WTC11 (cell line): ENCODE results near the gene STRIT1. TPM values are rescaled to one million over a fixed set of nuclear protein-coding genes. Genes with fewer than 3 reads are reported as not detected.

Experiments used
- ATAC-seq: fragments of 200-7000 bp; cut with Tn5 transposase; 2 replicates; pipeline ENCODE4 v1.10.0; 2021; ENCODE audit warnings: mild to moderate bottlenecking, moderate library complexity
- CTCF ChIA-PET: fragments of 300-600 bp; sonication (Branson Sonifier 250); formaldehyde crosslinking; loops from one replicate; lab custom pipeline; 2021; ENCODE audit warnings: antibody characterized with exemption; lab: Charles Lee
- POLR2A ChIA-PET: fragments of 350-600 bp; sonication (Branson Sonifier 250); formaldehyde crosslinking; loops from one replicate; lab custom pipeline; 2021; ENCODE audit warnings: antibody characterized with exemption; lab: Charles Lee
- DNase-seq: peaks from one replicate; pipeline ENCODE4 v3.0.0; 2021; ENCODE audit warnings: low spot score
- H3K27ac Mint-ChIP-seq: 2 replicates; pipeline ENCODE4 v1.8.0; 2021; ENCODE audit warnings: mixed read lengths
- H3K27me3 Mint-ChIP-seq: 2 replicates; pipeline ENCODE4 v1.8.0; 2021; ENCODE audit warnings: low read depth, mild to moderate bottlenecking, moderate library complexity, mixed read lengths
- H3K36me3 Mint-ChIP-seq: 2 replicates; pipeline ENCODE4 v1.8.0; 2021; ENCODE audit warnings: mixed read lengths
- H3K4me1 Mint-ChIP-seq: 2 replicates; pipeline ENCODE4 v1.8.0; 2022; ENCODE audit warnings: mixed read lengths
- H3K4me3 Mint-ChIP-seq: 2 replicates; pipeline ENCODE4 v1.8.0; 2021; ENCODE audit warnings: mild to moderate bottlenecking, moderate library complexity, mixed read lengths
- H3K9me3 Mint-ChIP-seq: 2 replicates; pipeline ENCODE4 v1.8.0; 2021; ENCODE audit warnings: mixed read lengths
- FOXJ3 ChIP-seq: sonication (generic); formaldehyde crosslinking; IDR thresholded peaks from 2 replicates; pipeline ENCODE4 v1.9.0; 2021; ENCODE audit warnings: missing genetic modification reagents, mild to moderate bottlenecking, borderline replicate concordance
- HMGA2 ChIP-seq: fragments of 250-450 bp; sonication (Bioruptor Pico); IDR thresholded peaks from 2 replicates; pipeline ENCODE4 v1.4.0; 2021; ENCODE audit warnings: mild to moderate bottlenecking, moderate library complexity
- IRF2 ChIP-seq: sonication (generic); formaldehyde crosslinking; IDR thresholded peaks from 2 replicates; pipeline ENCODE4 v1.8.0; 2022; ENCODE audit warnings: low read depth, missing genetic modification reagents, borderline replicate concordance
- NFATC4 ChIP-seq: fragments of 250-450 bp; sonication (Bioruptor Pico); IDR thresholded peaks from 2 replicates; pipeline ENCODE4 v1.9.0; 2021; ENCODE audit warnings: mild to moderate bottlenecking
- NR1H2 ChIP-seq: sonication (generic); formaldehyde crosslinking; IDR thresholded peaks from 2 replicates; pipeline ENCODE4 v1.9.0; 2021; ENCODE audit warnings: mild to moderate bottlenecking, moderate library complexity, missing genetic modification reagents
- OVOL2 ChIP-seq: fragments of 250-450 bp; sonication (Bioruptor Pico); IDR thresholded peaks from 2 replicates; pipeline ENCODE4 v1.9.0; 2021; ENCODE audit warnings: mild to moderate bottlenecking, borderline replicate concordance
- RELA ChIP-seq: sonication (generic); formaldehyde crosslinking; IDR thresholded peaks from 2 replicates; pipeline ENCODE4 v1.8.1; 2022; ENCODE audit warnings: missing genetic modification reagents, mild to moderate bottlenecking, borderline replicate concordance
- SMAD3 ChIP-seq: sonication (generic); formaldehyde crosslinking; IDR thresholded peaks from 2 replicates; pipeline ENCODE4 v1.8.0; 2022; ENCODE audit warnings: missing genetic modification reagents, mild to moderate bottlenecking, borderline replicate concordance
- SMAD4 ChIP-seq: sonication (generic); formaldehyde crosslinking; IDR thresholded peaks from 2 replicates; pipeline ENCODE4 v1.8.0; 2022; ENCODE audit warnings: mild to moderate bottlenecking, missing genetic modification reagents
- TCF7 ChIP-seq: sonication (generic); formaldehyde crosslinking; IDR thresholded peaks from 2 replicates; pipeline ENCODE4 v1.8.0; 2022; ENCODE audit warnings: mild to moderate bottlenecking, low read depth, missing genetic modification reagents, moderate library complexity
- TEAD1 ChIP-seq: sonication (generic); formaldehyde crosslinking; IDR thresholded peaks from 2 replicates; pipeline ENCODE4 v1.8.0; 2022; ENCODE audit warnings: mild to moderate bottlenecking, missing genetic modification reagents
- ZNF219 ChIP-seq: sonication (generic); formaldehyde crosslinking; IDR thresholded peaks from 2 replicates; pipeline ENCODE4 v1.8.0; 2023; ENCODE audit warnings: missing genetic modification reagents, mild to moderate bottlenecking, borderline replicate concordance
- total RNA-seq: library from RNA; stranded (reverse); gene quantifications from 3 replicates; pipeline ENCODE4 v1.2.3, GENCODE V29; 2021
- TF ChIP-seq, protein P1 (sequence below): sonication (generic); formaldehyde crosslinking; IDR thresholded peaks from 2 replicates; pipeline ENCODE4 v1.8.0; 2023; ENCODE audit warnings: missing genetic modification reagents
- TF ChIP-seq, protein P2 (sequence below): sonication (generic); formaldehyde crosslinking; conservative IDR thresholded peaks from 2 replicates; pipeline ENCODE4 v1.8.1; 2023; ENCODE audit warnings: mild to moderate bottlenecking, low read depth, missing genetic modification reagents, moderate library complexity
- TF ChIP-seq, protein P3 (sequence below): sonication (generic); formaldehyde crosslinking; IDR thresholded peaks from 2 replicates; pipeline ENCODE4 v1.8.0; 2022; ENCODE audit warnings: mild to moderate bottlenecking, missing genetic modification reagents
- TF ChIP-seq, protein P4 (sequence below): sonication (generic); formaldehyde crosslinking; IDR thresholded peaks from 2 replicates; pipeline ENCODE4 v1.8.1; 2023; ENCODE audit warnings: mild to moderate bottlenecking, missing genetic modification reagents, borderline replicate concordance
- TF ChIP-seq, protein P5 (sequence below): sonication (generic); formaldehyde crosslinking; conservative IDR thresholded peaks from 2 replicates; pipeline ENCODE4 v1.8.1; 2022; ENCODE audit warnings: mild to moderate bottlenecking, missing genetic modification reagents
- TF ChIP-seq, protein P6 (sequence below): fragments of 250-450 bp; sonication (Bioruptor Pico); IDR thresholded peaks from 2 replicates; pipeline ENCODE4 v1.9.0; 2021; ENCODE audit warnings: mild to moderate bottlenecking, borderline replicate concordance
- TF ChIP-seq, protein P7 (sequence below): sonication (generic); formaldehyde crosslinking; IDR thresholded peaks from 2 replicates; pipeline ENCODE4 v1.8.1; 2022; ENCODE audit warnings: low read depth, missing genetic modification reagents, borderline replicate concordance

Gene STRIT1
- total RNA-seq, 1 experiment from 2014 or later: 0.33 TPM

DNA sequence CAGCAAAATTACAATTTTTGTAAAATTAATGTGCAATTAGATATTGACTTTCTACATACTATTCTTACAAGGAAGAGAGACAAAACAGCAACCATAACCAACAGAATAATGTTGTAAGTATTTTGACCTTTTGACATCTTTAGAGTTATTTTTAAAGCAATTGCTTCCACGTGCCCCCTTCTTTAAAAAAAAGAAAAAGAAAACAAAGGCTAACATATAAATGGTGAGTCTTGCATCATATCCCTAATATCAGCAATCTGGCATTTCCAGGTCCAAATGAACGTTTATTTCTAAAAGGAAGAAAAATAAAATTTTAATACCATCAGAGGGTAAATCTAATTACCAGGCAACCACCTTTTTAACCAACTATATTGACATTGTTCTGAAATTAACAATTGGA, 19.3 kb upstream of the STRIT1 start (continued):
- TF ChIP-seq, protein P1, sequence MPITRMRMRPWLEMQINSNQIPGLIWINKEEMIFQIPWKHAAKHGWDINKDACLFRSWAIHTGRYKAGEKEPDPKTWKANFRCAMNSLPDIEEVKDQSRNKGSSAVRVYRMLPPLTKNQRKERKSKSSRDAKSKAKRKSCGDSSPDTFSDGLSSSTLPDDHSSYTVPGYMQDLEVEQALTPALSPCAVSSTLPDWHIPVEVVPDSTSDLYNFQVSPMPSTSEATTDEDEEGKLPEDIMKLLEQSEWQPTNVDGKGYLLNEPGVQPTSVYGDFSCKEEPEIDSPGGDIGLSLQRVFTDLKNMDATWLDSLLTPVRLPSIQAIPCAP (CRISPR knock-in tag): no peak
- TF ChIP-seq RELA (CRISPR knock-in tag): no peak

DNA sequence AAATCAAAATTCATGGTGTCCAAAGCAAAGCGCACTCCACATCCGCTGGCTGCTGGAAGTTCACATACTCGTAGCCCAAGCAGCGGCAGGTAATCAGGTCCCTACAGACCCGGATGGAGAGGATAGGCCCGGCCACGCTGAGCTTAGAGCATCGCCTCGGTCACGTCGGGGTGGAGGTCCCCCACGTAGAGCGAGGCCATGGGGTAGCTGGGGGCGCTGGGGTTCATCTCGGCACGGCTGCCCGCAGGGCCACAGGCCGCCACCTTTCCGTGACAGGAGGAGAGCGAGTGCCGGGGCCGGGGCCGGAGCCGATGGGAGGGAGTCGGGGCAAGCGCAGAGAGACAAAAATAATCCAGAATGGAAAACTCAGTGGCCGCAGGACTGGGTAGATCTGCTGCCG, 16.1 kb upstream of the STRIT1 start:
- no peaks in the 10 kb centered on the region for H3K27me3 Mint-ChIP-seq
- CTCF ChIA-PET: no interaction called here
- no peaks in the 10 kb centered on the region for H3K9me3 Mint-ChIP-seq
- peaks cover 9% of the 10 kb centered on the region for H3K4me1 Mint-ChIP-seq
- ATAC-seq (peak; percentile 38; the same call in 1 of the 2 replicates), DNase-seq (no peak)
- POLR2A ChIA-PET: interaction anchor here (0.7 kb wide), 1 partner anchor 506 kb away, joined by 5 read pairs; no protein-coding TSS in a partner anchor
- H3K36me3 Mint-ChIP-seq: no peaks in the 10 kb centered on the region
- no peak overlapping the region for H3K27ac Mint-ChIP-seq
- no peak overlapping the region for H3K4me3 Mint-ChIP-seq
- TF ChIP-seq, protein P2, sequence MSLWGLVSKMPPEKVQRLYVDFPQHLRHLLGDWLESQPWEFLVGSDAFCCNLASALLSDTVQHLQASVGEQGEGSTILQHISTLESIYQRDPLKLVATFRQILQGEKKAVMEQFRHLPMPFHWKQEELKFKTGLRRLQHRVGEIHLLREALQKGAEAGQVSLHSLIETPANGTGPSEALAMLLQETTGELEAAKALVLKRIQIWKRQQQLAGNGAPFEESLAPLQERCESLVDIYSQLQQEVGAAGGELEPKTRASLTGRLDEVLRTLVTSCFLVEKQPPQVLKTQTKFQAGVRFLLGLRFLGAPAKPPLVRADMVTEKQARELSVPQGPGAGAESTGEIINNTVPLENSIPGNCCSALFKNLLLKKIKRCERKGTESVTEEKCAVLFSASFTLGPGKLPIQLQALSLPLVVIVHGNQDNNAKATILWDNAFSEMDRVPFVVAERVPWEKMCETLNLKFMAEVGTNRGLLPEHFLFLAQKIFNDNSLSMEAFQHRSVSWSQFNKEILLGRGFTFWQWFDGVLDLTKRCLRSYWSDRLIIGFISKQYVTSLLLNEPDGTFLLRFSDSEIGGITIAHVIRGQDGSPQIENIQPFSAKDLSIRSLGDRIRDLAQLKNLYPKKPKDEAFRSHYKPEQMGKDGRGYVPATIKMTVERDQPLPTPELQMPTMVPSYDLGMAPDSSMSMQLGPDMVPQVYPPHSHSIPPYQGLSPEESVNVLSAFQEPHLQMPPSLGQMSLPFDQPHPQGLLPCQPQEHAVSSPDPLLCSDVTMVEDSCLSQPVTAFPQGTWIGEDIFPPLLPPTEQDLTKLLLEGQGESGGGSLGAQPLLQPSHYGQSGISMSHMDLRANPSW (CRISPR knock-in tag): no peak
- TF ChIP-seq HMGA2 (CRISPR knock-in tag): no peak
- TF ChIP-seq, protein P3, sequence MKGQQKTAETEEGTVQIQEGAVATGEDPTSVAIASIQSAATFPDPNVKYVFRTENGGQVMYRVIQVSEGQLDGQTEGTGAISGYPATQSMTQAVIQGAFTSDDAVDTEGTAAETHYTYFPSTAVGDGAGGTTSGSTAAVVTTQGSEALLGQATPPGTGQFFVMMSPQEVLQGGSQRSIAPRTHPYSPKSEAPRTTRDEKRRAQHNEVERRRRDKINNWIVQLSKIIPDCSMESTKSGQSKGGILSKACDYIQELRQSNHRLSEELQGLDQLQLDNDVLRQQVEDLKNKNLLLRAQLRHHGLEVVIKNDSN (CRISPR knock-in tag): no peak
- TF ChIP-seq, protein P4, sequence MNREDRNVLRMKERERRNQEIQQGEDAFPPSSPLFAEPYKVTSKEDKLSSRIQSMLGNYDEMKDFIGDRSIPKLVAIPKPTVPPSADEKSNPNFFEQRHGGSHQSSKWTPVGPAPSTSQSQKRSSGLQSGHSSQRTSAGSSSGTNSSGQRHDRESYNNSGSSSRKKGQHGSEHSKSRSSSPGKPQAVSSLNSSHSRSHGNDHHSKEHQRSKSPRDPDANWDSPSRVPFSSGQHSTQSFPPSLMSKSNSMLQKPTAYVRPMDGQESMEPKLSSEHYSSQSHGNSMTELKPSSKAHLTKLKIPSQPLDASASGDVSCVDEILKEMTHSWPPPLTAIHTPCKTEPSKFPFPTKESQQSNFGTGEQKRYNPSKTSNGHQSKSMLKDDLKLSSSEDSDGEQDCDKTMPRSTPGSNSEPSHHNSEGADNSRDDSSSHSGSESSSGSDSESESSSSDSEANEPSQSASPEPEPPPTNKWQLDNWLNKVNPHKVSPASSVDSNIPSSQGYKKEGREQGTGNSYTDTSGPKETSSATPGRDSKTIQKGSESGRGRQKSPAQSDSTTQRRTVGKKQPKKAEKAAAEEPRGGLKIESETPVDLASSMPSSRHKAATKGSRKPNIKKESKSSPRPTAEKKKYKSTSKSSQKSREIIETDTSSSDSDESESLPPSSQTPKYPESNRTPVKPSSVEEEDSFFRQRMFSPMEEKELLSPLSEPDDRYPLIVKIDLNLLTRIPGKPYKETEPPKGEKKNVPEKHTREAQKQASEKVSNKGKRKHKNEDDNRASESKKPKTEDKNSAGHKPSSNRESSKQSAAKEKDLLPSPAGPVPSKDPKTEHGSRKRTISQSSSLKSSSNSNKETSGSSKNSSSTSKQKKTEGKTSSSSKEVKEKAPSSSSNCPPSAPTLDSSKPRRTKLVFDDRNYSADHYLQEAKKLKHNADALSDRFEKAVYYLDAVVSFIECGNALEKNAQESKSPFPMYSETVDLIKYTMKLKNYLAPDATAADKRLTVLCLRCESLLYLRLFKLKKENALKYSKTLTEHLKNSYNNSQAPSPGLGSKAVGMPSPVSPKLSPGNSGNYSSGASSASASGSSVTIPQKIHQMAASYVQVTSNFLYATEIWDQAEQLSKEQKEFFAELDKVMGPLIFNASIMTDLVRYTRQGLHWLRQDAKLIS (CRISPR knock-in tag): no peak
- no peak for TF ChIP-seq TEAD1
- TF ChIP-seq, protein P5, sequence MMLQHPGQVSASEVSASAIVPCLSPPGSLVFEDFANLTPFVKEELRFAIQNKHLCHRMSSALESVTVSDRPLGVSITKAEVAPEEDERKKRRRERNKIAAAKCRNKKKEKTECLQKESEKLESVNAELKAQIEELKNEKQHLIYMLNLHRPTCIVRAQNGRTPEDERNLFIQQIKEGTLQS (CRISPR knock-in tag): no peak
- no peak for TF ChIP-seq TCF7 (CRISPR knock-in tag)
- no peak for TF ChIP-seq NR1H2 (CRISPR knock-in tag)
- TF ChIP-seq ZNF219 (CRISPR knock-in tag): no peak
- TF ChIP-seq OVOL2 (CRISPR knock-in tag): no peak
- TF ChIP-seq SMAD3 (CRISPR knock-in tag): no peak
- TF ChIP-seq IRF2 (CRISPR knock-in tag): no peak

DNA sequence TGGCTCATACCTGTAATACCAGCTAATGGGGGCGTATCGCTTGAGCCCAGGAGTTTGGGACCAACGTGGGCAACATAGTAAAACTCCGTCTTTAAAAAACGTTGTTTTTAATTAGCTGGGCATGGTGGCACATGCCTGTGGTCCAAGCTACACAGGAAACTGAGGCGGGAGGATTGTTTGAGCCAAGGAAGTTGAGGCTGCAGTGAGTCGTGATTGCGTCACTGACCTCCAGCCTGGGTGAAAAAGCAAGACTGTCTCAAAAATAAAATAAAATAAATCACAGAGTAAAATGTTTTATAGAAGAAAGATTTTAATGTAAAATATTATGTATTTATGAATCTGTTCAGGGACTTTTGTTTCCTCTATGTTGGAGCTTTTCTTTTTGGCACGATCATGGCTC, 15.3 kb upstream of the STRIT1 start:
- ATAC-seq (no peak), DNase-seq (no peak)
- Mint-ChIP-seq H3K4me1 (peaks cover 13% of the 10 kb centered on the region), H3K36me3 (no peaks in the 10 kb centered on the region), H3K4me3 (no peak overlapping the region), H3K27ac (no peak overlapping the region), H3K27me3 (no peaks in the 10 kb centered on the region), H3K9me3 (no peaks in the 10 kb centered on the region)
- ChIA-PET CTCF (no interaction called here), POLR2A (no interaction called here)
- TF ChIP-seq, protein P6, sequence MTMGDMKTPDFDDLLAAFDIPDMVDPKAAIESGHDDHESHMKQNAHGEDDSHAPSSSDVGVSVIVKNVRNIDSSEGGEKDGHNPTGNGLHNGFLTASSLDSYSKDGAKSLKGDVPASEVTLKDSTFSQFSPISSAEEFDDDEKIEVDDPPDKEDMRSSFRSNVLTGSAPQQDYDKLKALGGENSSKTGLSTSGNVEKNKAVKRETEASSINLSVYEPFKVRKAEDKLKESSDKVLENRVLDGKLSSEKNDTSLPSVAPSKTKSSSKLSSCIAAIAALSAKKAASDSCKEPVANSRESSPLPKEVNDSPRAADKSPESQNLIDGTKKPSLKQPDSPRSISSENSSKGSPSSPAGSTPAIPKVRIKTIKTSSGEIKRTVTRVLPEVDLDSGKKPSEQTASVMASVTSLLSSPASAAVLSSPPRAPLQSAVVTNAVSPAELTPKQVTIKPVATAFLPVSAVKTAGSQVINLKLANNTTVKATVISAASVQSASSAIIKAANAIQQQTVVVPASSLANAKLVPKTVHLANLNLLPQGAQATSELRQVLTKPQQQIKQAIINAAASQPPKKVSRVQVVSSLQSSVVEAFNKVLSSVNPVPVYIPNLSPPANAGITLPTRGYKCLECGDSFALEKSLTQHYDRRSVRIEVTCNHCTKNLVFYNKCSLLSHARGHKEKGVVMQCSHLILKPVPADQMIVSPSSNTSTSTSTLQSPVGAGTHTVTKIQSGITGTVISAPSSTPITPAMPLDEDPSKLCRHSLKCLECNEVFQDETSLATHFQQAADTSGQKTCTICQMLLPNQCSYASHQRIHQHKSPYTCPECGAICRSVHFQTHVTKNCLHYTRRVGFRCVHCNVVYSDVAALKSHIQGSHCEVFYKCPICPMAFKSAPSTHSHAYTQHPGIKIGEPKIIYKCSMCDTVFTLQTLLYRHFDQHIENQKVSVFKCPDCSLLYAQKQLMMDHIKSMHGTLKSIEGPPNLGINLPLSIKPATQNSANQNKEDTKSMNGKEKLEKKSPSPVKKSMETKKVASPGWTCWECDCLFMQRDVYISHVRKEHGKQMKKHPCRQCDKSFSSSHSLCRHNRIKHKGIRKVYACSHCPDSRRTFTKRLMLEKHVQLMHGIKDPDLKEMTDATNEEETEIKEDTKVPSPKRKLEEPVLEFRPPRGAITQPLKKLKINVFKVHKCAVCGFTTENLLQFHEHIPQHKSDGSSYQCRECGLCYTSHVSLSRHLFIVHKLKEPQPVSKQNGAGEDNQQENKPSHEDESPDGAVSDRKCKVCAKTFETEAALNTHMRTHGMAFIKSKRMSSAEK (CRISPR knock-in tag): no peak
- no peak for TF ChIP-seq SMAD4 (CRISPR knock-in tag)
- TF ChIP-seq, protein P7, sequence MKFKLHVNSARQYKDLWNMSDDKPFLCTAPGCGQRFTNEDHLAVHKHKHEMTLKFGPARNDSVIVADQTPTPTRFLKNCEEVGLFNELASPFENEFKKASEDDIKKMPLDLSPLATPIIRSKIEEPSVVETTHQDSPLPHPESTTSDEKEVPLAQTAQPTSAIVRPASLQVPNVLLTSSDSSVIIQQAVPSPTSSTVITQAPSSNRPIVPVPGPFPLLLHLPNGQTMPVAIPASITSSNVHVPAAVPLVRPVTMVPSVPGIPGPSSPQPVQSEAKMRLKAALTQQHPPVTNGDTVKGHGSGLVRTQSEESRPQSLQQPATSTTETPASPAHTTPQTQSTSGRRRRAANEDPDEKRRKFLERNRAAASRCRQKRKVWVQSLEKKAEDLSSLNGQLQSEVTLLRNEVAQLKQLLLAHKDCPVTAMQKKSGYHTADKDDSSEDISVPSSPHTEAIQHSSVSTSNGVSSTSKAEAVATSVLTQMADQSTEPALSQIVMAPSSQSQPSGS (CRISPR knock-in tag): no peak
- no peak for TF ChIP-seq NR1H2 (CRISPR knock-in tag)
- no peak for TF ChIP-seq FOXJ3
- TF ChIP-seq ZNF219 (CRISPR knock-in tag): no peak
- no peak for TF ChIP-seq NFATC4 (CRISPR knock-in tag)
